Measurements from ENCODE around the gene SETBP1. TPM values are rescaled to one million over a fixed set of nuclear protein-coding genes. Genes with fewer than 3 reads are reported as not detected.

SETBP1 gene
- total RNA-seq, 1 donor from 2014 or later, result 12.4 TPM

GRCh38 chr18:44819944-44820510, 139.3 kb downstream of the SETBP1 start:
- Histone ChIP-seq H3K4me2 (ENCODE audit: low read length) (no peak overlapping the region), H3K4me3 (ENCODE audit: insufficient read depth, low read depth, low read length) (no peak overlapping the region), H3K27me3 (ENCODE audit: insufficient read depth, low read length) (no peaks in the 10 kb centered on the region), H3K4me1 (ENCODE audit: insufficient read depth, low read length) (peaks cover 10% of the 10 kb centered on the region), H3K9ac (ENCODE audit: low read length) (no peak overlapping the region), H3K9me3 (ENCODE audit: insufficient read depth, low read depth, low read length) (no peaks in the 10 kb centered on the region), H3K79me2 (ENCODE audit: insufficient read depth, low read length) (no peaks in the 10 kb centered on the region), H3K36me3 (ENCODE audit: insufficient read depth, low read length) (no peaks in the 10 kb centered on the region), H4K20me1 (ENCODE audit: insufficient read depth, low read length) (no peaks in the 10 kb centered on the region), H3K27ac (ENCODE audit: low read depth, low read length) (no peak overlapping the region), H2AFZ (ENCODE audit: low read depth, low read length) (no peak overlapping the region)
- Mint-ChIP-seq H3K27me3 (ENCODE audit: low read depth, unreplicated experiment) (no peaks in the 10 kb centered on the region), H3K27ac (ENCODE audit: unreplicated experiment) (no peak overlapping the region), H3K4me1 (ENCODE audit: low read depth, unreplicated experiment) (peaks cover 19% of the 10 kb centered on the region), H3K9me3 (ENCODE audit: unreplicated experiment) (no peaks in the 10 kb centered on the region), H3K36me3 (ENCODE audit: low read depth, unreplicated experiment) (peaks cover 4% of the 10 kb centered on the region), H3K4me3 (ENCODE audit: unreplicated experiment) (no peak overlapping the region)
- DNase-seq (ENCODE audit: low read depth) (no peak), FAIRE-seq (no peak)
- TF ChIP-seq EZH2 (IDR thresholded peaks at IDR 0.05; ENCODE audit: insufficient read depth, low read length) (no peak), CTCF (IDR thresholded peaks at IDR 0.05; ENCODE audit: insufficient read depth, low read depth, low read length) (no peak)

- Mint-ChIP-seq H3K36me3 (ENCODE audit: low read depth, unreplicated experiment) (peaks cover 4% of the 10 kb centered on the region), H3K9me3 (ENCODE audit: unreplicated experiment) (no peaks in the 10 kb centered on the region), H3K4me3 (ENCODE audit: unreplicated experiment) (no peak overlapping the region), H3K4me1 (ENCODE audit: low read depth, unreplicated experiment) (peaks cover 23% of the 10 kb centered on the region), H3K27me3 (ENCODE audit: low read depth, unreplicated experiment) (no peaks in the 10 kb centered on the region), H3K27ac (ENCODE audit: unreplicated experiment) (no peak overlapping the region)
- Histone ChIP-seq H3K4me3 (ENCODE audit: insufficient read depth, low read depth, low read length) (no peak overlapping the region), H3K27me3 (ENCODE audit: insufficient read depth, low read length) (no peaks in the 10 kb centered on the region), H3K36me3 (ENCODE audit: insufficient read depth, low read length) (no peaks in the 10 kb centered on the region), H3K27ac (ENCODE audit: low read depth, low read length) (no peak overlapping the region), H3K4me2 (ENCODE audit: low read length) (no peak overlapping the region), H3K9ac (ENCODE audit: low read length) (no peak overlapping the region), H3K4me1 (ENCODE audit: insufficient read depth, low read length) (peaks cover 20% of the 10 kb centered on the region), H3K9me3 (ENCODE audit: insufficient read depth, low read depth, low read length) (no peaks in the 10 kb centered on the region), H2AFZ (ENCODE audit: low read depth, low read length) (no peak overlapping the region), H3K79me2 (ENCODE audit: insufficient read depth, low read length) (no peaks in the 10 kb centered on the region), H4K20me1 (ENCODE audit: insufficient read depth, low read length) (no peaks in the 10 kb centered on the region)
- DNase-seq (ENCODE audit: low read depth) (no peak), FAIRE-seq (no peak)
- TF ChIP-seq EZH2 (IDR thresholded peaks at IDR 0.05; ENCODE audit: insufficient read depth, low read length), result no peak
- no peak for TF ChIP-seq CTCF (IDR thresholded peaks at IDR 0.05; ENCODE audit: insufficient read depth, low read depth, low read length)
These were observed 141.2 kb downstream of the SETBP1 start for GRCh38 chr18:44821924-44822323.

GRCh38 chr18:44823286-44823685, 142.6 kb downstream of the SETBP1 start:
- Histone ChIP-seq H3K4me1 (ENCODE audit: insufficient read depth, low read length) (peaks cover 26% of the 10 kb centered on the region), H2AFZ (ENCODE audit: low read depth, low read length) (no peak overlapping the region)

More at GRCh38 chr18:44823286-44823685, 142.6 kb downstream of the SETBP1 start:
- Mint-ChIP-seq H3K4me3 (ENCODE audit: unreplicated experiment) (no peak overlapping the region), H3K4me1 (ENCODE audit: low read depth, unreplicated experiment) (peaks cover 26% of the 10 kb centered on the region), H3K27me3 (ENCODE audit: low read depth, unreplicated experiment) (no peaks in the 10 kb centered on the region), H3K9me3 (ENCODE audit: unreplicated experiment) (no peaks in the 10 kb centered on the region), H3K36me3 (ENCODE audit: low read depth, unreplicated experiment) (peaks cover 4% of the 10 kb centered on the region), H3K27ac (ENCODE audit: unreplicated experiment) (no peak overlapping the region)
- Histone ChIP-seq H3K9me3 (ENCODE audit: insufficient read depth, low read depth, low read length) (no peaks in the 10 kb centered on the region), H3K27ac (ENCODE audit: low read depth, low read length) (no peak overlapping the region), H3K36me3 (ENCODE audit: insufficient read depth, low read length) (no peaks in the 10 kb centered on the region), H3K4me3 (ENCODE audit: insufficient read depth, low read depth, low read length) (no peak overlapping the region), H3K9ac (ENCODE audit: low read length) (no peak overlapping the region), H4K20me1 (ENCODE audit: insufficient read depth, low read length) (no peaks in the 10 kb centered on the region), H3K4me2 (ENCODE audit: low read length) (no peak overlapping the region), H3K27me3 (ENCODE audit: insufficient read depth, low read length) (no peaks in the 10 kb centered on the region), H3K79me2 (ENCODE audit: insufficient read depth, low read length) (no peaks in the 10 kb centered on the region)
- DNase-seq (ENCODE audit: low read depth) (no peak), FAIRE-seq (no peak)
- TF ChIP-seq EZH2 (IDR thresholded peaks at IDR 0.05; ENCODE audit: insufficient read depth, low read length) (no peak), CTCF (IDR thresholded peaks at IDR 0.05; ENCODE audit: insufficient read depth, low read depth, low read length) (no peak)

Data from astrocyte (in vitro differentiated cells and primary cell).